ENCODE measurements around the gene NFAT5.
A peak's percentile ranks its signal among the peaks of the same experiment; 100 is the strongest.
"Not testable (repeated sequence)": the region's sequence is repeated elsewhere in the genome, so short reads cannot be mapped to it uniquely, and the experiment has no call there.

NFAT5 gene

DNA sequence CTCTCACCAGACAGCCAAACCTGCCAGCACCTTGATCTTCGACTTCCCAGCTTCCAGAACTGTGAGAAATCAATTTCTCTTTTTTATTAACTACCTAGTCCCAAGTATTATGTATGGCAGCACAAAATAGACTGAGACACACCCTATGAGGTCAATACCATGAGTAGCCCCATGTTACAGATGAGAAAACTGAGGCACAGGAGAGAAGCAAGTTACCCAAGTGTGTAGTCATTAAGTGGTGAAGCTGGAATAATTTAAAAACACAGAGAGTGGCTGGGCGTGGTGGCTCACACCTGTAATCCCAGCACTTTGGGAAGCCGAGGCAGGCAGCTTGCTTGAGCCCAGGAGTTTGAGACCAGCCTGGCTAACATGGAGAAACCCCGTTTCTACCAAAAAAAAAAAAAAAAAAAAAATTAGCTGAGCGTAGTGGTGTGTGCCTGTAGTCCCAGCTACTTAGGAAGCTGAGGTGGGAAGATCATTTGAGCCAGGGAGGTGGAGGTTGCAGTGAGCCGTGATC, 155.7 kb downstream of the NFAT5 start:
- Histone ChIP-seq H3K36me3 (replicated peaks) (peaks cover 14% of the 10 kb centered on the region), H3K4me1 (peaks cover 18% of the 10 kb centered on the region), H3K4me3 (no peak overlapping the region), H3K27me3 (ENCODE audit: low read depth) (no peaks in the 10 kb centered on the region), H3K9me3 (no peaks in the 10 kb centered on the region)
- DNase-seq (ENCODE audit: low spot score in 2 of 2) = no peak
- in situ Hi-C loops (cut with MboI; ENCODE audit: low sequenced_read_pairs) = no loop called here

GRCh38 chr16:69724414-69724873, 158.7 kb downstream of the NFAT5 start:
- H3K9me3 ChIP-seq = no peaks in the 10 kb centered on the region
- no peaks in the 10 kb centered on the region; the same call in 1 of the 2 replicates for H3K36me3 ChIP-seq (replicated peaks)
- in situ Hi-C loops (cut with MboI; ENCODE audit: low sequenced_read_pairs) = no loop called here
- no peak for DNase-seq (ENCODE audit: low spot score in 2 of 2)
- peaks cover 26% of the 10 kb centered on the region for H3K4me1 ChIP-seq
- no peak overlapping the region for H3K4me3 ChIP-seq
- H3K27me3 ChIP-seq (ENCODE audit: low read depth) = no peaks in the 10 kb centered on the region

DNA sequence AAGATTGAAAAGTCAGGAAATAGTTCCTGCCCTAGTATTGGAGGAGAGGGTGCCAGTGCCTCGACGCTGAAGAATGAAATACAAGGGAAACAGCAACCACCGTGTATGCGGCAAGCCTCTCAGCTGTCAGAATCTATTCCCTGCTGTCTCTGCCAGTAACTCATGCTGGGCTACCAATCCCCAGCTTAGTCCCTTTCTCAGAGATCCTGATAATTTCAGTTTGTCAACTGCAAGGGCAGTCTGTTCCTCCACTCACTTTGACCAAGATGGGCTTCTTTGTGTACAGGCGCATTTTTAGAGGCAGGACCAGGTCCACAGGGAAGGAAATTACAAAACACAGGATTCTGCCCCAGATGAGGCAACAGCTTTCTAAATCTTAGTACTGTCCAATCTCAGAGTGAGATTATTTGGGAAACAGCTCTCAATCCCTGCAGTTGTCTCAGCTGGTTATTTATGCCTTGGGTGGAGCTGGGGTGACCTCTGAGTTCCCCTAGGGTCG, 159.3 kb downstream of the NFAT5 start:
- peak in 1 of 2 experiments; percentile 20 for DNase-seq (ENCODE audit: low spot score in 2 of 2)
- no peaks in the 10 kb centered on the region for H3K9me3 ChIP-seq
- H3K4me3 ChIP-seq = peak overlapping the region; percentile 36
- peaks cover 26% of the 10 kb centered on the region for H3K4me1 ChIP-seq
- H3K36me3 ChIP-seq (replicated peaks) = no peaks in the 10 kb centered on the region; the same call in 1 of the 2 replicates
- in situ Hi-C loops (cut with MboI; ENCODE audit: low sequenced_read_pairs) = no loop called here
- no peaks in the 10 kb centered on the region for H3K27me3 ChIP-seq (ENCODE audit: low read depth)

- in situ Hi-C loops (cut with MboI; ENCODE audit: low sequenced_read_pairs) = no loop called here
- DNase-seq (ENCODE audit: low spot score in 2 of 2) = no peak
- Histone ChIP-seq H3K4me3 (peak overlapping the region; percentile 36), H3K4me1 (peaks cover 26% of the 10 kb centered on the region), H3K36me3 (replicated peaks) (no peaks in the 10 kb centered on the region; the same call in 1 of the 2 replicates), H3K27me3 (ENCODE audit: low read depth) (no peaks in the 10 kb centered on the region), H3K9me3 (no peaks in the 10 kb centered on the region)
Observed at GRCh38 chr16:69725480-69726312, 159.9 kb downstream of the NFAT5 start.

DNA sequence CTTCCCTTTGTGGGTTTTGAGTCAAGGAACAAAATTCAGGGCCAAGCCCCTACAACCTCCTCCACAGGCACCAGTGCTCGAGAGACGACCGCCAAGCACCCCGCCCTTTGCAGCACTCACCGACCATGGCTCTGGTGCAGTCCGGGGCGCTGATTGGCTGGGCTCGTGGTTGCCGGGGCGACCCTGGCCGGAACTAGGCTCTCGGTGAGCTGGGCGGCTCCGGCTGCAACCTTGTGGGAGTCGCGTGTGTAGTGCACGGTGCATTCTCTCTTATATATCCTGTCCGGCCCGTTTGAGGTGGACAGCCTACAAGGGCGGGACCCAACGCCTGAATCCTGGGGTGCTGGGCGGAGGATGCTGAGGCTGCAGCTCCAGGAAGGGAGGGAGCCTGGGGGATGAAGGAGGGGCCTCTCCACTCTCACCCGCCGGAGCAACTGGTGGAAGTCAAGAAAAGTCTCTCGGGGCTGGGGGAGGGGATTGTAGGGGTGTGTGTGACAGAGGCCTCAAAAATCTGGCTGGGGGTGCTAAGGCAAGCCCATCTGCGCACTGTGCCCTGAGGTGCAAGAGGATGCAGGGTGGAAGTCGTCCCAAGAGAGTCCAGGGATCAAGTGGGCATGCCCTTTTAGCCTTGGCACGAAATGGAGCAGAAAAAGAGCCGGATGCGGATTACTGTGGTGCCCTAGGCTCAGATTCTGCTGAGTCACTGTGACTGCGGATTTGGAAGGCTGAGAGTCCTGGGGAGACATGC, 160.7 kb downstream of the NFAT5 start, which contains the start of gene NQO1:
NQO1 (minus strand) TSS at position 248 of the 748 bp plus-strand sequence; CDS start at position 127, 121 bp downstream.
- Histone ChIP-seq H3K4me3 (peak within 1 kb of the TSS; percentile 36), H3K27me3 (ENCODE audit: low read depth) (no peaks in the 10 kb centered on the region), H3K9me3 (no peaks in the 10 kb centered on the region), H3K4me1 (peaks cover 26% of the 10 kb centered on the region), H3K36me3 (replicated peaks) (no peaks in the 10 kb centered on the region; the same call in 1 of the 2 replicates)
- DNase-seq (ENCODE audit: low spot score in 2 of 2) = peak; percentile 94 to 99
- in situ Hi-C loops (cut with MboI; ENCODE audit: low sequenced_read_pairs) = no loop called here

DNA sequence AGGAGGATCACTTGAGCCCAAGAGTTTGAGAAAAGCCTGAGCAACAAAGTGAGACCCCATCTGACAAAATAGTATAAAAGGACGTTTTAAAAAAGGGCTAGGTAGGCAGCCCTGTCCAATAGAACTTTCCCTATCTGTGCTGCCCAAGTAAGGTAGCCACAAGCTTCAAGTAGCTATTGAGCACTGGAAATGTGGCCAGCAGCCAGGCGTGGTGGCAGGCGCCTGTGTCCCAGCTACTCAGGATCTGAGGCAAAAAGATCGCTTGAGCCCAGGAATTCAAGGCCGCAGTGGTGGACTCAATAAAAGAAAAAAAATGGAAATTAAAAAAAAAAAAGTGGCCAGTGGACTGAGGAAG, 162.1 kb downstream of the NFAT5 start:
- in situ Hi-C loops (cut with MboI; ENCODE audit: low sequenced_read_pairs) = no loop called here
- H3K36me3 ChIP-seq (replicated peaks) = no peaks in the 10 kb centered on the region; the same call in 1 of the 2 replicates
- H3K4me1 ChIP-seq = peaks cover 26% of the 10 kb centered on the region
- H3K4me3 ChIP-seq = peak overlapping the region; percentile 36
- no peaks in the 10 kb centered on the region for H3K9me3 ChIP-seq
- DNase-seq (ENCODE audit: low spot score in 2 of 2) = peak; percentile 25 to 58
- no peaks in the 10 kb centered on the region for H3K27me3 ChIP-seq (ENCODE audit: low read depth)

- in situ Hi-C loops (cut with MboI; ENCODE audit: low sequenced_read_pairs) = not testable (repeated sequence)
Observed at GRCh38 chr16:69729030-69729429, 163.3 kb downstream of the NFAT5 start.

DNA sequence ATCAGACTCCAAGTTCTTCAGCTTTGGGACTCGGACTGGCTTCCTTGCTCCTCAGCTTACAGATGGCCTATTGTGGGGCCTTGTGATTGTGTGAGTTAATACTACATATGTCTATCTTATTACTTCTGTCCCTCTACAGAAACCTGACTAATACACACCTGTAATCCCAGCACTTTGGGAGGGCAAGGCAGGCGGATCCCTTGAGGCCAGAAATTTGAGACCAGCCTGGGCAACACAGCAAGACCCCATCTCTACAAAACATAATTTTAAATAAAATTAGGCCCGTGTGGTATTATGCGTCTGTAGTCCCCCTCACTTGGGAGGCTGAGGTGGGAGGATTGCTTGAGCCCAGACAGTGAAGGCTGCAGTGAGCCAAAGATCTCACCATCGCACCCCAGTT, 165.5 kb downstream of the NFAT5 start:
- H3K4me3 ChIP-seq; H3K9me3 ChIP-seq; H3K27me3 ChIP-seq (ENCODE audit: low read depth); H3K36me3 ChIP-seq (replicated peaks); H3K4me1 ChIP-seq; in situ Hi-C loops (cut with MboI; ENCODE audit: low sequenced_read_pairs); DNase-seq (ENCODE audit: low spot score in 2 of 2): not testable (repeated sequence)

More at GRCh38 chr16:69729030-69729429, 163.3 kb downstream of the NFAT5 start:
- not testable (repeated sequence) for DNase-seq (ENCODE audit: low spot score in 2 of 2); H3K36me3 ChIP-seq (replicated peaks); H3K4me3 ChIP-seq; H3K9me3 ChIP-seq; H3K27me3 ChIP-seq (ENCODE audit: low read depth)
- H3K4me1 ChIP-seq = peaks cover 26% of the 10 kb centered on the region

GRCh38 chr16:69732101-69732500, 166.3 kb downstream of the NFAT5 start:
- no peak for DNase-seq (ENCODE audit: low spot score in 2 of 2)
- Histone ChIP-seq H3K4me1 (peaks cover 9% of the 10 kb centered on the region), H3K4me3 (no peak overlapping the region), H3K27me3 (ENCODE audit: low read depth) (no peaks in the 10 kb centered on the region), H3K9me3 (no peaks in the 10 kb centered on the region), H3K36me3 (replicated peaks) (no peaks in the 10 kb centered on the region)
- in situ Hi-C loops (cut with MboI; ENCODE audit: low sequenced_read_pairs) = no loop called here

DNA sequence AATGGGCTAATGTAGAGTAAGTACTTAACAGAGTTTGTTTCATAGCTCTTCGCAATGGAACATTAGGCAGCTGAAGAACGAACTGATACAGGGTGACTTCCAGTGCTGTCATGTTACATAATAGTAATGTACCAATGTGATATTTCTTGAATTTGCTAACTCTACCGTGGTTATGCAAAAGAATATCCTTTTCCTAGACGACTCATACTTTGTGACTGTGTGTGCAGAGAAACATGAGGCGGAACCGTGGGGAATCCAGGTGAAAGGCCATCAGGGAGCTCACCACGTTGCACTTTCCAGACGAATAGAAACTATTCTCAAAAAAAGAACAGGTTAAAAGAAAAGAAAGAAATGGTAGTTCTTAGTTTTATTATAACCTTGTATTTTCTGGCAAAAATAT, 175.8 kb downstream of the NFAT5 start:
- in situ Hi-C loops (cut with MboI; ENCODE audit: low sequenced_read_pairs) = no loop called here
- H3K4me3 ChIP-seq = no peak overlapping the region
- no peaks in the 10 kb centered on the region for H3K9me3 ChIP-seq
- H3K4me1 ChIP-seq = peaks cover 7% of the 10 kb centered on the region
- H3K36me3 ChIP-seq (replicated peaks) = peaks cover 71% of the 10 kb centered on the region
- no peaks in the 10 kb centered on the region for H3K27me3 ChIP-seq (ENCODE audit: low read depth)
- no peak for DNase-seq (ENCODE audit: low spot score in 2 of 2)

DNA sequence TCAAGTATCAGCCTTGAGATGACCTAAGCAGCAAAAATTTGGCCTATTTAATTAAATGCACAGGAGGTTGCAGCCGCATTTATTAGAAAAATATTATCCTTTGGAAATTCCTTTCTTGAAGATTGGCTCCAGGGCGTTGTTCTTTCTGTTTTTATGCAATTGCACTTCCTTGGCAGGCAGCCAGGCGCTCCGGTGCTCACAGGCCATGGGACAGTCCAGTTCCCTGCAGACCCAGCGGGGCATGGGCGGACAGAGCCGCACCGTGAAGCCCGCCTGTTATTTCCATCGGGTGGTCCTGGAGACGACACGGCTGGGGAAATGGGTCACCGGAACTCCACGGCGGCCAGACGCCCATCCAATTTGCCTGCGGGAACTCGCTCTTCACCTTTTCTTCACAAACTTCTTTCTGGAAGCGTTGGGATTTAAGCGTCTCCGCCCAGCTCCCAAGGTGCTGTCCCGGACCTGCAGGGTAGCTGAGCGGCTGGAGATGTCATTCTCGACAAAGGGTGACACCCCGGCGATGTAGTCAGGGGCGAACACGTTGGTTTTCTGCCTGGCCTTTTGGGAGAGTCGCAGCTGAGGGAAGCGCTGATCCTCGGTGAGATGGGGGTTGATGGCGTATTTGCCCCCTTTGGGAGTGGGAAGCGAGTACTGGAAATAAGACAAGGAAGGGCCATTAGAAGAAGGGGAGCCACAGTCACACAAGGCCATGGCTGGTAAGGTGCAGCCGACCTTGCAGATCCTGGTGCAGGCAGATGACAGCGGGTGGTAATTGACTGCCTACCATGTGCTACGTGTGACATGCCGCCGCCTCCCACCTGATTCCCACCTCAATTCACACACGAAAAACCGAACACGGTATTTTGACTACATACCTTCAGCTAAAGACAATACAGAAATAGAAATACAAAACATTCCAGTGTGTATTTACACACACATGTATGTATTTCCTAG, 176.5 kb downstream of the NFAT5 start:
- Histone ChIP-seq H3K27me3 (ENCODE audit: low read depth) (no peaks in the 10 kb centered on the region), H3K36me3 (replicated peaks) (peaks cover 75% of the 10 kb centered on the region), H3K4me3 (no peak overlapping the region), H3K9me3 (no peaks in the 10 kb centered on the region), H3K4me1 (peaks cover 7% of the 10 kb centered on the region)
- DNase-seq (ENCODE audit: low spot score in 2 of 2) = peak in 1 of 2 experiments; percentile 86
- in situ Hi-C loops (cut with MboI; ENCODE audit: low sequenced_read_pairs) = no loop called here

DNA sequence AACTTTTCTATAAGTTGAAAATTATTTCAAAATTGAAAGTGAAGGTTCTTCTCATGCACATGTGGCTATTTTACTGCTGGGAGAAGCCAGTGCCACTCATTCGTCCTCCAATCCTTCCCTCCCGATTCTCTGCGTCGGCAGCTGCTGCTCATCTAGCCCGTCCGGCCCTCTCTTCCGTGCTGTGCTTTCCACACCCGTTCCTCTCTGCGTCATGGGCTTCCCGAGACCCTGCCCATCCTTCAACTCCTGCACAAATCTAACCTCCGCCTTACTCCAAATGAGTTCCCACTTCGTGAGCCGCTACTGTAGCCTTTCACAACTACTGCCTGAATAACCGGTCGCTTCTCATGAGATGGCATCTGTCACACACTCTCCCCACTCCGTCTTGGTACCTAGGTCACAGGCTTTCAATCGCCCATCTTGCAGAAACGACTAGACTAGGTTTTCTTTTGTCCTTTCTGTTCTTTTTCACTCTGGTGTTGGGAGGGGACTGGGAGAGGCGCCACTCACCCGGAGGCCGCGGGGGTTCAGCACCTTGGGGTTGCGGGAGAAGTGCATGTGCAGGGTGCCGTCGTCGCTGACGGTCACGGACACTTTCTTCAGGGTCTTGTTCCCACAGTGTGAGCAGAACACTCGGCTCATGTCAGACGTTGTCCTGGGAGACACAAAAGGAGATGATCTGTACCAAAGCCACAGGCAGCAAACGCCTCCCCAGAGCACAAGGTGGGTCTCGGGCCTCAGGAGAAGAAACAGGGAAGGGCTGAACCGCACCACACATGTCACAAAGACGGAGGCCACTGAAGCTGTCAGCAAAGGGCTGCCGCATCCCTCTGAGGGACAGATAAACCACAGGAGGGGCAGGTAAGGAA, 178.8 kb downstream of the NFAT5 start:
- in situ Hi-C loops (cut with MboI; ENCODE audit: low sequenced_read_pairs) = no loop called here
- no peak for DNase-seq (ENCODE audit: low spot score in 2 of 2)
- Histone ChIP-seq H3K27me3 (ENCODE audit: low read depth) (no peaks in the 10 kb centered on the region), H3K36me3 (replicated peaks) (peaks cover 95% of the 10 kb centered on the region), H3K4me3 (no peak overlapping the region), H3K9me3 (no peaks in the 10 kb centered on the region), H3K4me1 (peaks cover 7% of the 10 kb centered on the region)
